GM12878 (cell line): ENCODE measurements around the gene ARHGEF11. TPM values are rescaled to one million over a fixed set of nuclear protein-coding genes. Genes with fewer than 3 reads are reported as not detected.

Experiments used
- ATAC-seq: fragments of 200-7000 bp; cut with Tn5 transposase; 3 replicates; pipeline ENCODE4 v1.9.1; 2020; ENCODE audit warnings: mild to moderate bottlenecking, moderate library complexity
- BruUV-seq: library from RNA; stranded (reverse); fragments of 400-500 nt; replicated peaks from 2 replicates; lab custom pipeline; 2021; lab: Mats Ljungman, UMichigan
- CTCF ChIA-PET: fragments of 300-600 bp; sonication (Branson Sonifier 250); formaldehyde crosslinking; extraction: SDS; loops from one replicate; lab custom pipeline; 2021; ENCODE audit warnings: inconsistent platforms; lab: Yijun Ruan, JAX
- POLR2A ChIA-PET: fragments of 350-600 bp; formaldehyde crosslinking; extraction: SDS; loops from one replicate; lab custom pipeline; 2021; ENCODE audit warnings: inconsistent platforms; lab: Charles Lee
- RAD21 ChIA-PET: fragments of 300-600 bp; sonication (Branson Sonifier 250); formaldehyde crosslinking; loops from one replicate; lab custom pipeline; 2023; ENCODE audit warnings: antibody characterized with exemption; ENCODE audit not compliant: unreplicated experiment; lab: Charles Lee
- SMC1A ChIA-PET: fragments of 300-600 bp; sonication (Branson Sonifier 250); formaldehyde crosslinking; loops from one replicate; lab custom pipeline; 2023; ENCODE audit not compliant: unreplicated experiment, uncharacterized antibody; lab: Charles Lee
- DNase-seq: peaks from one replicate; pipeline ENCODE4 v3.0.0-alpha.2; 2011; ENCODE audit warnings: low read depth, low spot score
- FAIRE-seq: peaks from 3 replicates; lab custom pipeline; 2011; peaks lifted over from hg19 to GRCh38; lab: Jason Lieb, UNC
- H2AFZ ChIP-seq: 2 replicates; pipeline ENCODE4 v1.6.0; 2011; ENCODE audit warnings: low read depth, low read length, control low read depth; ENCODE audit not compliant: control insufficient read depth
- H3K27ac ChIP-seq: 2 replicates; pipeline ENCODE4 v1.5.1; 2011; ENCODE audit warnings: control low read depth; ENCODE audit not compliant: control insufficient read depth, insufficient read depth
- H3K27me3 ChIP-seq, 2 experiments: replicated peaks in 1 of 2; 2 replicates each; pipeline versions ENCODE4 v1.6.0 to v1.6.1; 2011; ENCODE audit warnings: low read length in 1 of 2; ENCODE audit not compliant: control insufficient read depth in 2 of 2, insufficient read depth in 2 of 2
- H3K36me3 ChIP-seq, 2 experiments: 2 replicates each; pipeline ENCODE4 v1.5.1; 2011; ENCODE audit warnings: low read length in 1 of 2; ENCODE audit not compliant: control insufficient read depth in 2 of 2, insufficient read depth in 2 of 2
- H3K4me1 ChIP-seq: 2 replicates; pipeline ENCODE4 v1.6.1; 2011; ENCODE audit warnings: mild to moderate bottlenecking, low read length, moderate library complexity, mixed read lengths; ENCODE audit not compliant: control insufficient read depth, insufficient read depth
- H3K4me2 ChIP-seq: 2 replicates; pipeline ENCODE4 v1.6.0; 2011; ENCODE audit warnings: control low read depth; ENCODE audit not compliant: control insufficient read depth, insufficient read depth
- H3K4me3 ChIP-seq: fragments of 200-600 bp; sonication (generic); 2 replicates; pipeline ENCODE4 v1.5.1; 2016
- H3K79me2 ChIP-seq: 2 replicates; pipeline ENCODE4 v1.6.0; 2011; ENCODE audit warnings: low read length; ENCODE audit not compliant: control insufficient read depth, insufficient read depth
- H3K9ac ChIP-seq: 2 replicates; pipeline ENCODE4 v1.8.0; 2011; ENCODE audit warnings: low read length, control low read depth, mixed read lengths; ENCODE audit not compliant: control insufficient read depth, insufficient read depth
- H3K9me3 ChIP-seq: replicated peaks from 3 replicates; pipeline ENCODE4 v1.5.1; 2011; ENCODE audit warnings: mild to moderate bottlenecking, low read length; ENCODE audit not compliant: control insufficient read depth, insufficient read depth
- H4K20me1 ChIP-seq: 2 replicates; pipeline ENCODE4 v1.6.0; 2011; ENCODE audit not compliant: control insufficient read depth, insufficient read depth
- ELK1 ChIP-seq: IDR thresholded peaks from 2 replicates; pipeline ENCODE4 v1.6.1; 2012; ENCODE audit warnings: low read depth, low read length, improper control_type of control experiment
- JUNB ChIP-seq: IDR thresholded peaks from 2 replicates; pipeline ENCODE4 v1.6.1; 2016; ENCODE audit warnings: antibody characterized with exemption, mild to moderate bottlenecking
- NR2C2 ChIP-seq: IDR thresholded peaks from 2 replicates; pipeline ENCODE4 v1.6.1; 2011; ENCODE audit warnings: borderline replicate concordance, low read depth; ENCODE audit not compliant: control insufficient read depth, insufficient read length
- NR2F1 ChIP-seq: fragments of 450-650 bp; conservative IDR thresholded peaks from 2 replicates; pipeline ENCODE4 v1.6.1; 2017; ENCODE audit warnings: mild to moderate bottlenecking
- RB1 ChIP-seq: fragments of 450-650 bp; formaldehyde crosslinking; IDR thresholded peaks from 2 replicates; pipeline ENCODE4 v1.6.1; 2017; ENCODE audit warnings: mild to moderate bottlenecking, borderline replicate concordance
- RUNX3 ChIP-seq: IDR thresholded peaks from 2 replicates; pipeline ENCODE4 v1.6.1; 2012; ENCODE audit warnings: low read length, inconsistent platforms
- SIN3A ChIP-seq: IDR thresholded peaks from 2 replicates; pipeline ENCODE4 v1.6.1; 2012; ENCODE audit warnings: low read depth, low read length, improper control_type of control experiment
- SRF ChIP-seq, 2 experiments: IDR thresholded peaks; 2 replicates each; pipeline ENCODE4 v1.6.1; 2011; ENCODE audit warnings: low read depth in 2 of 2, low read length in 2 of 2, mild to moderate bottlenecking in 1 of 2, moderate library complexity in 1 of 2
- SUPT20H ChIP-seq: IDR thresholded peaks from 2 replicates; pipeline ENCODE4 v1.6.1; 2011; ENCODE audit warnings: low read depth, mild to moderate bottlenecking, low read length, moderate library complexity, borderline replicate concordance; ENCODE audit not compliant: control insufficient read depth
- in situ Hi-C: fragments of 300-500 bp; cut with MboI; formaldehyde crosslinking; loops from 9 replicates; pipeline ENCODE4 v1.14.3; 2018; ENCODE audit warnings: mixed read lengths
- intact Hi-C: fragments of 100-400 bp; cut with micrococcal nuclease; formaldehyde crosslinking; loops from one replicate; pipeline ENCODE4 v1.14.2; 2022; ENCODE audit not compliant: unreplicated experiment
- polyA plus RNA-seq, 11 experiments: library from polyadenylated mRNA; depleted of rRNA in 4 of 11; unstranded in 6 of 11; stranded (reverse) in 5 of 11; fragments of >200 nt; fragmentation: Nextera tagmentation in 4 of 11; fragmentation: Illumina TruSeq in 1 of 11; extraction: Ambion mirVana in 4 of 11; extraction: Trizol in 1 of 11; gene quantifications; 1 replicate in 1 of 11; 2 replicates in 10 of 11; pipeline versions ENCODE4 v1.2.1 to v1.2.3, GENCODE V29; 2011 to 2016; ENCODE audit warnings: inconsistent platforms in 2 of 11, missing spikeins in 2 of 11, low read depth in 1 of 11
- total RNA-seq, 4 experiments: library from RNA; depleted of rRNA in 3 of 4; stranded (reverse); fragments of >200 nt in 3 of 4; fragmentation: Illumina TruSeq in 1 of 4; extraction: Trizol in 1 of 4; gene quantifications; 2 replicates each; pipeline versions ENCODE4 v1.2.1 to v1.2.3, GENCODE V29; 2013 to 2021
- TF ChIP-seq, protein P1 (sequence below), 3 experiments: IDR thresholded peaks in 2 of 3; conservative IDR thresholded peaks in 1 of 3; 2 replicates each; pipeline ENCODE4 v1.5.1; 2011; ENCODE audit warnings: low read depth in 3 of 3, low read length in 3 of 3, mild to moderate bottlenecking in 3 of 3, control low read depth in 2 of 3, moderate library complexity in 2 of 3, inconsistent platforms in 1 of 3, mixed read lengths in 1 of 3; ENCODE audit not compliant: control insufficient read depth in 2 of 3, insufficient read depth in 1 of 3; ENCODE audit errors: extremely low read depth in 1 of 3
- TF ChIP-seq, protein P2 (sequence below): fragments of 450-650 bp; conservative IDR thresholded peaks from 2 replicates; pipeline ENCODE4 v1.6.1; 2017; ENCODE audit warnings: mild to moderate bottlenecking, moderate library complexity

ARHGEF11 gene
- total and polyA plus RNA-seq, 10 of the 15 experiments (the other 5 are each of a cell fraction or from before 2014, with no cell fraction given): 0.05 to 12.7 (median 1.8) TPM

- H3K27me3 ChIP-seq: no peaks in the 10 kb centered on the region; a peak in 1 of 4 replicates
- TF ChIP-seq, protein P1, sequence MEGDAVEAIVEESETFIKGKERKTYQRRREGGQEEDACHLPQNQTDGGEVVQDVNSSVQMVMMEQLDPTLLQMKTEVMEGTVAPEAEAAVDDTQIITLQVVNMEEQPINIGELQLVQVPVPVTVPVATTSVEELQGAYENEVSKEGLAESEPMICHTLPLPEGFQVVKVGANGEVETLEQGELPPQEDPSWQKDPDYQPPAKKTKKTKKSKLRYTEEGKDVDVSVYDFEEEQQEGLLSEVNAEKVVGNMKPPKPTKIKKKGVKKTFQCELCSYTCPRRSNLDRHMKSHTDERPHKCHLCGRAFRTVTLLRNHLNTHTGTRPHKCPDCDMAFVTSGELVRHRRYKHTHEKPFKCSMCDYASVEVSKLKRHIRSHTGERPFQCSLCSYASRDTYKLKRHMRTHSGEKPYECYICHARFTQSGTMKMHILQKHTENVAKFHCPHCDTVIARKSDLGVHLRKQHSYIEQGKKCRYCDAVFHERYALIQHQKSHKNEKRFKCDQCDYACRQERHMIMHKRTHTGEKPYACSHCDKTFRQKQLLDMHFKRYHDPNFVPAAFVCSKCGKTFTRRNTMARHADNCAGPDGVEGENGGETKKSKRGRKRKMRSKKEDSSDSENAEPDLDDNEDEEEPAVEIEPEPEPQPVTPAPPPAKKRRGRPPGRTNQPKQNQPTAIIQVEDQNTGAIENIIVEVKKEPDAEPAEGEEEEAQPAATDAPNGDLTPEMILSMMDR (IDR thresholded peaks at IDR 0.05 in 2 of 3, conservative IDR thresholded peaks at IDR 0.05 in 1 of 3; ENCODE audit: control insufficient read depth in 2 of 3, extremely low read depth in 1 of 3, insufficient read depth in 1 of 3, low read depth in 3 of 3, low read length in 3 of 3): no peak
- no peak for TF ChIP-seq JUNB
- TF ChIP-seq, protein P2, sequence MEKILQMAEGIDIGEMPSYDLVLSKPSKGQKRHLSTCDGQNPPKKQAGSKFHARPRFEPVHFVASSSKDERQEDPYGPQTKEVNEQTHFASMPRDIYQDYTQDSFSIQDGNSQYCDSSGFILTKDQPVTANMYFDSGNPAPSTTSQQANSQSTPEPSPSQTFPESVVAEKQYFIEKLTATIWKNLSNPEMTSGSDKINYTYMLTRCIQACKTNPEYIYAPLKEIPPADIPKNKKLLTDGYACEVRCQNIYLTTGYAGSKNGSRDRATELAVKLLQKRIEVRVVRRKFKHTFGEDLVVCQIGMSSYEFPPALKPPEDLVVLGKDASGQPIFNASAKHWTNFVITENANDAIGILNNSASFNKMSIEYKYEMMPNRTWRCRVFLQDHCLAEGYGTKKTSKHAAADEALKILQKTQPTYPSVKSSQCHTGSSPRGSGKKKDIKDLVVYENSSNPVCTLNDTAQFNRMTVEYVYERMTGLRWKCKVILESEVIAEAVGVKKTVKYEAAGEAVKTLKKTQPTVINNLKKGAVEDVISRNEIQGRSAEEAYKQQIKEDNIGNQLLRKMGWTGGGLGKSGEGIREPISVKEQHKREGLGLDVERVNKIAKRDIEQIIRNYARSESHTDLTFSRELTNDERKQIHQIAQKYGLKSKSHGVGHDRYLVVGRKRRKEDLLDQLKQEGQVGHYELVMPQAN: no peak
- TF ChIP-seq NR2F1: no peak
- TF ChIP-seq NR2C2: no peak
- no peak for TF ChIP-seq ELK1
- no peak for TF ChIP-seq RUNX3
- TF ChIP-seq SIN3A: no peak
- TF ChIP-seq RB1: no peak
- no peak for TF ChIP-seq SRF (IDR thresholded peaks at IDR 0.05; ENCODE audit: low read depth in 2 of 2, low read length in 2 of 2)
- TF ChIP-seq SUPT20H: no peak
- ChIA-PET CTCF (interaction anchor here (0.8 to 14.4 kb wide), 10 partner anchors 11 to 250 kb away, joined by 3 to 715 read pairs (median 5); partner anchors contain the start of gene ETV3L), SMC1A (interaction anchor here (1.3 to 10.1 kb wide), 4 partner anchors 14 to 64 kb away, joined by 5 to 383 read pairs (median 7); no protein-coding TSS in a partner anchor), POLR2A (interaction anchor here (0.8 to 1.2 kb wide), 2 partner anchors 67 to 81 kb away, joined by 3 to 5 read pairs; no protein-coding TSS in a partner anchor), RAD21 (interaction anchor here (1.1 to 6.1 kb wide), 5 partner anchors 14 to 84 kb away, joined by 3 to 442 read pairs (median 7); no protein-coding TSS in a partner anchor)
- no peak for FAIRE-seq
- H3K4me1 ChIP-seq: no peaks in the 10 kb centered on the region
- intact Hi-C loops (no loop called here), in situ Hi-C loops (no loop called here)
- H3K27ac ChIP-seq: no peak overlapping the region
- no peak for DNase-seq
- H3K4me3 ChIP-seq: no peak overlapping the region
- H4K20me1 ChIP-seq: no peaks in the 10 kb centered on the region
- no peak overlapping the region for H3K9ac ChIP-seq
- BruUV-seq: no TSS peak
- H3K4me2 ChIP-seq: no peak overlapping the region
- H3K9me3 ChIP-seq: no peaks in the 10 kb centered on the region
- no peak for ATAC-seq
- H3K36me3 ChIP-seq: no peaks in the 10 kb centered on the region
- H3K79me2 ChIP-seq: no peaks in the 10 kb centered on the region
- no peak overlapping the region for H2AFZ ChIP-seq
Measured at GRCh38 chr1:157088607-157089006, 43.1 kb upstream of the ARHGEF11 start.
